Endothelial cell (in vitro differentiated cells): ENCODE data around the gene CDH23. TPM values are rescaled to one million over a fixed set of nuclear protein-coding genes. Genes with fewer than 3 reads are reported as not detected.

Source experiments
- DNase-seq: peaks from one replicate; pipeline ENCODE4 v3.0.0; 2021; ENCODE audit warnings: low spot score
- H3K27ac Mint-ChIP-seq: one replicate; pipeline ENCODE4 v1.8.0; 2021; ENCODE audit warnings: mixed read lengths, inconsistent platforms; ENCODE audit not compliant: unreplicated experiment
- H3K27me3 Mint-ChIP-seq: one replicate; pipeline ENCODE4 v1.8.0; 2021; ENCODE audit warnings: mild to moderate bottlenecking, moderate library complexity, mixed read lengths, inconsistent platforms; ENCODE audit not compliant: unreplicated experiment
- H3K36me3 Mint-ChIP-seq: one replicate; pipeline ENCODE4 v1.8.0; 2021; ENCODE audit warnings: mild to moderate bottlenecking, low read depth, mixed read lengths, inconsistent platforms; ENCODE audit not compliant: unreplicated experiment
- H3K4me1 Mint-ChIP-seq: one replicate; pipeline ENCODE4 v1.8.0; 2021; ENCODE audit warnings: mild to moderate bottlenecking, mixed read lengths, inconsistent platforms; ENCODE audit not compliant: unreplicated experiment
- H3K4me3 Mint-ChIP-seq: one replicate; pipeline ENCODE4 v1.8.0; 2021; ENCODE audit warnings: mild to moderate bottlenecking, mixed read lengths, inconsistent platforms; ENCODE audit not compliant: unreplicated experiment
- H3K9me3 Mint-ChIP-seq: one replicate; pipeline ENCODE4 v1.8.0; 2021; ENCODE audit warnings: mixed read lengths, inconsistent platforms; ENCODE audit not compliant: unreplicated experiment
- total RNA-seq: library from RNA; stranded (reverse); fragmentation: NEBNext Ultra II Directional; extraction: Animal tissue kit (Norgen Biotek cat#: 25700); gene quantifications from one replicate; pipeline ENCODE4 v1.2.1, GENCODE V29; 2021; ENCODE audit not compliant: unreplicated experiment
- TF ChIP-seq, protein P1 (sequence below): fragments of 200-600 bp; sonication (generic); IDR thresholded peaks from one replicate; pipeline ENCODE4 v1.5.0; 2021; ENCODE audit warnings: antibody characterized with exemption; ENCODE audit not compliant: unreplicated experiment

Gene CDH23
- total RNA-seq, 1 donor from 2014 or later: 0.54 TPM

DNA sequence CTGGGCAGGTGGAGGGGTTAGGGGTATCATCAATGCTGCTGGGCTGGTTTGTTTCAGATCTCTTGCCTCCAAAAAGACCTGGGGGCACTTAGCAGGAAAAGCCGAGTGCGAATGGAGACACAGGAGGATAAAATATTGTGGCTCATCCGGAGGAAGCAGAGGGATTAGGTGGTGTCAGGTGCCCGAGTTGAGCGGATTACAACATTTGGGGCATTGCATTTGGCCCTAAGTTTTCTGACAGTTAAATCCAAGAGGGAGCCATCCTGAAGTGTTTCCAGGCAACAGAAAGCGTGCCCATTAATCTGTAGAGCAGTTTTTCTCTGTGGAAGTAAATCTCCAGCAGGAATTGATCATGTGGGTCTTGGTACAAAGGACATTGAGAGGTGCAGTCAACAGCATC lies 85.9 kb downstream of the CDH23 start:
- Mint-ChIP-seq H3K36me3 (no peaks in the 10 kb centered on the region), H3K4me1 (peaks cover 2% of the 10 kb centered on the region), H3K27me3 (peaks cover 5% of the 10 kb centered on the region), H3K4me3 (no peak overlapping the region), H3K9me3 (no peaks in the 10 kb centered on the region), H3K27ac (no peak overlapping the region)
- DNase-seq: no peak
- TF ChIP-seq, protein P1, sequence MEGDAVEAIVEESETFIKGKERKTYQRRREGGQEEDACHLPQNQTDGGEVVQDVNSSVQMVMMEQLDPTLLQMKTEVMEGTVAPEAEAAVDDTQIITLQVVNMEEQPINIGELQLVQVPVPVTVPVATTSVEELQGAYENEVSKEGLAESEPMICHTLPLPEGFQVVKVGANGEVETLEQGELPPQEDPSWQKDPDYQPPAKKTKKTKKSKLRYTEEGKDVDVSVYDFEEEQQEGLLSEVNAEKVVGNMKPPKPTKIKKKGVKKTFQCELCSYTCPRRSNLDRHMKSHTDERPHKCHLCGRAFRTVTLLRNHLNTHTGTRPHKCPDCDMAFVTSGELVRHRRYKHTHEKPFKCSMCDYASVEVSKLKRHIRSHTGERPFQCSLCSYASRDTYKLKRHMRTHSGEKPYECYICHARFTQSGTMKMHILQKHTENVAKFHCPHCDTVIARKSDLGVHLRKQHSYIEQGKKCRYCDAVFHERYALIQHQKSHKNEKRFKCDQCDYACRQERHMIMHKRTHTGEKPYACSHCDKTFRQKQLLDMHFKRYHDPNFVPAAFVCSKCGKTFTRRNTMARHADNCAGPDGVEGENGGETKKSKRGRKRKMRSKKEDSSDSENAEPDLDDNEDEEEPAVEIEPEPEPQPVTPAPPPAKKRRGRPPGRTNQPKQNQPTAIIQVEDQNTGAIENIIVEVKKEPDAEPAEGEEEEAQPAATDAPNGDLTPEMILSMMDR: no peak

DNA sequence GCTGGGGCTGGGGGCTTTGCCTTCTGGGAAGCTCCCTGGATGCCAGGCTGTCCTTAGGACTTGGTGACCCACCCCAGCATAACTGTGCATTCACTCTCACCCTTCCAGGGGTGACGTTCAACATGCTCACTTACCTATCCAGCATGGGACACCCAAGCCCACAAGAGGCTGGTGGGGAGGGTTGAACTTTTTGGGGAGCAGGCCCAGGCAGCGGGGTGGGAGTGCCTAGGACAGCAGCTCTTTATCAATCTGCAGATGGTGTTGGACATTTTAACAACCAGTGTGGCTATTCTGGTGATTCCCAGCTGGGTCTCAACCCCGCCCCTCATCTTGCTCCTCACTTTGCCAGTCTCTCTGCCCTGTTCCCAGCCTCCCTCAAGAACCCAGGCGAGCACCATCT lies 86.4 kb downstream of the CDH23 start:
- H3K9me3 Mint-ChIP-seq: no peaks in the 10 kb centered on the region
- no peaks in the 10 kb centered on the region for H3K36me3 Mint-ChIP-seq
- H3K27me3 Mint-ChIP-seq: peaks cover 5% of the 10 kb centered on the region
- TF ChIP-seq, protein P1: no peak
- H3K27ac Mint-ChIP-seq: no peak overlapping the region
- H3K4me1 Mint-ChIP-seq: peaks cover 2% of the 10 kb centered on the region
- DNase-seq: no peak
- no peak overlapping the region for H3K4me3 Mint-ChIP-seq

DNA sequence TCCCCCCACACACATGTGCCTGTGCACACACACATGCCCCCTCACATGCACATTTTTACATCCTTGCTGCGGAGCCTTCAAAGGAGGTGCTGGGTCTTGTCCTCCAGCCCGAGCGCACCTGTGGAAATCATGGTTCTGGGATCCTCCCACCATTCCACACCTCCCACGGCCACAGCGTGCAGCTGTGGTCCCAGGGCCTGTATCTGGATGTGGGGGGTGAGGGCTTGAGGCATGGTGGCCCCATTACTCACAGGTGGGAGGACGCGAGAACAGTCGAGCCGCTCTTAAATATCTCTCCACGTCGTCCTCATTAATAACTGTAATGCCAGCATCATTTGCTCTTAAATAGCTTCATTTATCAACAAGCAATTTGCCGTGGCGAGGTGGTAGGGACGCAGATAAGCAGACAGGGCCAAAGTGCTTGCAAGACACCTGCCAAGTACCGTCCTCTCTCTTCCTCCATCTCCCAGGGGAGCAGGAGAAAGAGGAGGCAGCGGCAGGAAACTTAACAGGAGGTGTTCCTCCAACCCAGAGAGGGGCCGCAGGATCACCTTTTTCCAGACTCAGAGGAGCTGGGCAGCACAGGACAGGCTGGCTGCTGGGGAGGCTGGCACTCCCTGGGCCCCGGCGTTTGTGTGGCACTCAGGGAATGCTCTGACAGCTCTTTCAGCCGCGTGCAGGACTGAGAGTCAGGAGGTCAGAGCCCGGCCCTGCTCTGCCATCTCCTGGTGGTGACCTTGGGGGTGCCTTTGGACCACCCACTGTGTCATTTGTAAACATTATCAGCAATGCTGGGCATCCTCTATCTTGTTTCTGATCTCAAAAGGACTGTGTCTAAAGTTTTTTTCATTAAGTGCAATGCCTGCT lies 87.4 kb downstream of the CDH23 start:
- TF ChIP-seq, protein P1: no peak
- Mint-ChIP-seq H3K27me3 (peaks cover 2% of the 10 kb centered on the region), H3K36me3 (no peaks in the 10 kb centered on the region), H3K9me3 (peaks cover 4% of the 10 kb centered on the region), H3K4me3 (no peak overlapping the region), H3K27ac (no peak overlapping the region), H3K4me1 (no peaks in the 10 kb centered on the region)
- DNase-seq: no peak

DNA sequence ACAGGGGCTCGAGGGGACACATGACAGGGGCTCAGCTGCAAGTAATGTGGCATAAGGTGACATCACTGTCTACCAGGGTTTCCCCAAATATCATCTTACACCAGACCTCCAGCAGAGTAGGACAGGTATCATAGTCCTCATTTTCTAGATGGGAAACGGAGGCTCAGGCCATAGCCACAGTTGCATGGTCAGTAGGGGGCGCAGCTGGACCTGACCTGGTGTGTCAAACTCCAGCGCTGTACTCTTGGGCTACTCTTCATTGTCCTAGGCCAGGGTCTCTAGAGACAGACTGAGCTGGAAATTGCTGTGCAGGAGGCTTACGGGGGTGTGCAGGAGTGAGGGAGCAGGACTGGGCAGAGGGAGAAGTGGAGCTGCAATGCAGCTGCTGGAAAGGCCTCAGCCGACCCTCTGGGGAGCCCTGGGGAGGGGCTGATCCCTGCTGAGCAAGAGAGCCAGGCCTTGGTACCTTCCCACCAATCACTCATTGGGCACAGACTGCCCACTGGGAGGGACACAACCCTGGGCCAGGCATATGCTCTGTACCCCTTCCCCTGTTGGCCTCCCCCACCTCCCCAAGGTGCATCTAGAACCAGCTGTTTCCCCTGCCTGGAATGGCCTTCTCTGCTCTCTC lies 89.9 kb downstream of the CDH23 start:
- peak; percentile 85 for DNase-seq
- peaks cover 6% of the 10 kb centered on the region for H3K27me3 Mint-ChIP-seq
- no peaks in the 10 kb centered on the region for H3K36me3 Mint-ChIP-seq
- H3K9me3 Mint-ChIP-seq: peaks cover 4% of the 10 kb centered on the region
- TF ChIP-seq, protein P1: peak; percentile 75
- no peak overlapping the region for H3K4me3 Mint-ChIP-seq
- no peaks in the 10 kb centered on the region for H3K4me1 Mint-ChIP-seq
- H3K27ac Mint-ChIP-seq: no peak overlapping the region

DNA sequence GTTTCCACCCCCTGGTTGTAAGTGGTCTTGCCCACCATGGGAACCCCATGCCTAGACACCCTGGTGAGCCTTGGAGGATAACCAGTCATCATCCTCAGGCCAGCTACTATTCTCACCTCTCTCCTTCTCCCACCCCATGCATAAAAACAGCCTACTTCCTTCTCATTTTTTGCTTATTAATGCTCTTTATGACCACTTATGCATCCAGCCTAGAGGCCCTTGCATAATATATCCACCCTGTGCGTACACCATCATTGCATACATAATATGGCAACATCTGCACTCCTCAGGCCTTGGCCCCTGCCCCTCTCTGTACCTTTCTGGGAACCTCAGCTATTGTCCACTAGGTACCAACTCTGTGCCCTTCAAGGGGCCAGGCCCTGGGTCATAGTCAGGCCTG lies 91.0 kb downstream of the CDH23 start:
- Mint-ChIP-seq H3K9me3 (peaks cover 4% of the 10 kb centered on the region), H3K36me3 (no peaks in the 10 kb centered on the region)

More for the DNA sequence above, 91.0 kb downstream of the CDH23 start:
- H3K4me3 Mint-ChIP-seq: no peak overlapping the region
- DNase-seq: no peak
- peaks cover 8% of the 10 kb centered on the region for H3K27me3 Mint-ChIP-seq
- TF ChIP-seq, protein P1: no peak
- H3K4me1 Mint-ChIP-seq: no peaks in the 10 kb centered on the region
- no peak overlapping the region for H3K27ac Mint-ChIP-seq
